HEK293T (cell line): ENCODE measurements around the gene SNRPA.

Experiments used
- CTCF ChIA-PET: fragments of 350-600 bp; formaldehyde crosslinking; extraction: SDS; loops from one replicate; lab custom pipeline; 2021; ENCODE audit warnings: antibody characterized with exemption, inconsistent platforms; lab: Yijun Ruan, JAX
- POLR2A ChIA-PET: fragments of 350-600 bp; formaldehyde crosslinking; extraction: SDS; loops from one replicate; lab custom pipeline; 2020; ENCODE audit warnings: antibody characterized with exemption, inconsistent platforms; lab: Yijun Ruan, JAX
- DNase-seq: peaks from one replicate; pipeline ENCODE4 v3.0.0; 2012; ENCODE audit warnings: mixed read lengths; ENCODE audit errors: extremely low spot score
- ARNT ChIP-seq: fragments of 450-650 bp; IDR thresholded peaks from 2 replicates; pipeline ENCODE4 v1.6.1; 2017; ENCODE audit warnings: mild to moderate bottlenecking
- BHLHE40 ChIP-seq: fragments of 450-650 bp; IDR thresholded peaks from 2 replicates; pipeline ENCODE4 v1.6.1; 2016; ENCODE audit warnings: mild to moderate bottlenecking, moderate library complexity, borderline replicate concordance
- CTBP1 ChIP-seq: fragments of 450-650 bp; IDR thresholded peaks from 2 replicates; pipeline ENCODE4 v1.6.1; 2016; ENCODE audit warnings: borderline replicate concordance
- ELF4 ChIP-seq: fragments of 450-650 bp; IDR thresholded peaks from 2 replicates; pipeline ENCODE4 v1.6.1; 2017; ENCODE audit warnings: antibody characterized with exemption
- FOXA1 ChIP-seq: fragments of 450-650 bp; IDR thresholded peaks from 2 replicates; pipeline ENCODE4 v1.6.1; 2016; ENCODE audit warnings: mild to moderate bottlenecking
- FOXK2 ChIP-seq: fragments of 450-650 bp; IDR thresholded peaks from 2 replicates; pipeline ENCODE4 v1.6.1; 2016; ENCODE audit warnings: mild to moderate bottlenecking
- FOXM1 ChIP-seq: fragments of 450-650 bp; IDR thresholded peaks from 2 replicates; pipeline ENCODE4 v1.6.1; 2017; ENCODE audit warnings: mild to moderate bottlenecking, borderline replicate concordance
- HDGF ChIP-seq: fragments of 450-650 bp; IDR thresholded peaks from 2 replicates; pipeline ENCODE4 v1.6.1; 2017; ENCODE audit warnings: antibody characterized with exemption, borderline replicate concordance
- L3MBTL2 ChIP-seq: fragments of 450-650 bp; conservative IDR thresholded peaks from 2 replicates; pipeline ENCODE4 v1.6.1; 2016; ENCODE audit warnings: mild to moderate bottlenecking
- LEF1 ChIP-seq: fragments of 450-650 bp; IDR thresholded peaks from 2 replicates; pipeline ENCODE4 v1.6.1; 2017; ENCODE audit warnings: mild to moderate bottlenecking, borderline replicate concordance
- NFRKB ChIP-seq: fragments of 450-650 bp; IDR thresholded peaks from 2 replicates; pipeline ENCODE4 v1.6.1; 2016; ENCODE audit warnings: mild to moderate bottlenecking, moderate library complexity
- PKNOX1 ChIP-seq: fragments of 450-650 bp; IDR thresholded peaks from 2 replicates; pipeline ENCODE4 v1.6.1; 2016
- SP1 ChIP-seq: fragments of 450-650 bp; IDR thresholded peaks from 2 replicates; pipeline ENCODE4 v1.6.1; 2017
- SUZ12 ChIP-seq: fragments of 450-650 bp; IDR thresholded peaks from 2 replicates; pipeline ENCODE4 v1.6.1; 2016; ENCODE audit warnings: mild to moderate bottlenecking
- TARDBP ChIP-seq: fragments of 450-650 bp; IDR thresholded peaks from 2 replicates; pipeline ENCODE4 v1.6.1; 2016
- ZNF384 ChIP-seq: fragments of 450-650 bp; IDR thresholded peaks from 2 replicates; pipeline ENCODE4 v1.6.1; 2016

The SNRPA gene

GRCh38 chr19:40756502-40757110, 5.6 kb downstream of the SNRPA start:
- no peak for DNase-seq
- ChIA-PET POLR2A (interaction anchor here (0.6 to 2.0 kb wide), 3 partner anchors 15 to 695 kb away, joined by 3 to 9 read pairs (median 4); partner anchors contain the start of gene RAB4B), CTCF (interaction anchor here (0.6 kb wide), 1 partner anchor 1908 kb away, joined by 6 read pairs; no protein-coding TSS in a partner anchor)
- TF ChIP-seq FOXM1, result no peak
- TF ChIP-seq FOXA1, result no peak
- no peak for TF ChIP-seq LEF1
- TF ChIP-seq HDGF, result no peak
- TF ChIP-seq NFRKB, result no peak
- TF ChIP-seq L3MBTL2, result no peak
- TF ChIP-seq ARNT, result no peak
- TF ChIP-seq BHLHE40, result no peak
- TF ChIP-seq ZNF384, result no peak
- TF ChIP-seq CTBP1, result no peak
- no peak for TF ChIP-seq FOXK2
- no peak for TF ChIP-seq SP1
- no peak for TF ChIP-seq PKNOX1
- no peak for TF ChIP-seq ELF4
- TF ChIP-seq SUZ12, result no peak
- no peak for TF ChIP-seq TARDBP

- POLR2A ChIA-PET, result interaction anchor here (2.0 kb wide), 1 partner anchor 19 kb away, joined by 9 read pairs; the partner anchor contains the start of gene RAB4B
- TF ChIP-seq HDGF (no peak), ARNT (no peak), ZNF384 (no peak), FOXM1 (no peak), L3MBTL2 (no peak), FOXA1 (no peak), FOXK2 (no peak), CTBP1 (no peak), PKNOX1 (no peak)
- CTCF ChIA-PET, result no interaction called here
- no peak for DNase-seq
These were observed 7.5 kb downstream of the SNRPA start for GRCh38 chr19:40758491-40758890.

DNA sequence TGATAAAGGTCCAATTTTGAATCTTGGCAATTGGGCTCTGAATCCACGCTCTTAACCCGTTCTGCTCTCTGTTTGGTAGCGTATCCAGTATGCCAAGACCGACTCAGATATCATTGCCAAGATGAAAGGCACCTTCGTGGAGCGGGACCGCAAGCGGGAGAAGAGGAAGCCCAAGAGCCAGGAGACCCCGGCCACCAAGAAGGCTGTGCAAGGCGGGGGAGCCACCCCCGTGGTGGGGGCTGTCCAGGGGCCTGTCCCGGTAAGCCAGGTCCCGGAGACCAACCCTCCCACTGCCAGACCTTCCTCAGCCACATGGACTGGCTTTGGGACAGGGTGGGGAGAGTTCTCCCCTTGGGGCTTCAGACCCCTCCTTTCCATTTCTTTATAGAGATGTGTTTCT, 8.3 kb downstream of the SNRPA start:
- ChIA-PET CTCF (no interaction called here), POLR2A (no interaction called here)

DNA sequence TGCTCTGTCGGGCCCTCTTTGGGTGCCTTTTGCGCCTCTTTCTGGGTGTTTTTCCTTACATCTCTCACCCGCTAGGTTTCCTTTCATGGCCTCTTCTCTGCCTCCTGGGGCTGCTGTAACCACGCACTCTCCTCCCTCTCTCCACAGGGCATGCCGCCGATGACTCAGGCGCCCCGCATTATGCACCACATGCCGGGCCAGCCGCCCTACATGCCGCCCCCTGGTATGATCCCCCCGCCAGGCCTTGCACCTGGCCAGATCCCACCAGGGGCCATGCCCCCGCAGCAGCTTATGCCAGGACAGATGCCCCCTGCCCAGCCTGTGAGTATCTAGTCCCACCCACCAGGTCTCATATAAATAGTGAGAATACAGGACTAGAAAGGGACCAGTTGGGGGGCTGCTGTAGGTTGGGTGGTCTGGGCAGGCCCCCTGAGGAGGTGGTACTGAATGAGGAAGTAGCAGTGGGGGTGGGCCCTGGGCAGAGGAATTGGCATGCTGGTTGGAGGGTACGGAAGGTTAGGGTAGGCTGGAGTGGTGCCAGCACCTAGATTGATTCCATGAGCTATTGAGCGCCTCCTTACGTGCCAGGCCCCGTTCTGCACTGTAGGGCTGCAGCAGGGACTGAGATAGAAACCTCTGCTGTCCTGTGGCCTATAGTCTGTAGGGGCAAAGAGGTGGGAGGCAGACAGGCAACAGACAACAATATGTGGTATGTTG, 11.9 kb downstream of the SNRPA start:
- TF ChIP-seq HDGF, result no peak
- TF ChIP-seq LEF1, result no peak
- TF ChIP-seq BHLHE40, result no peak
- TF ChIP-seq ZNF384, result no peak
- TF ChIP-seq ARNT, result no peak
- TF ChIP-seq ELF4, result no peak
- ChIA-PET POLR2A (interaction anchor here (1.1 kb wide), 1 partner anchor 13 kb away, joined by 3 read pairs; the partner anchor contains the start of gene ACTMAP), CTCF (no interaction called here)
- DNase-seq, result no peak

More for the DNA sequence above, 8.3 kb downstream of the SNRPA start:
- no peak for TF ChIP-seq PKNOX1
- no peak for TF ChIP-seq CTBP1
- no peak for TF ChIP-seq SUZ12
- no peak for DNase-seq

GRCh38 chr19:40763526-40763925, 12.5 kb downstream of the SNRPA start:
- CTCF ChIA-PET, result no interaction called here
- no peak for DNase-seq
- POLR2A ChIA-PET, result no interaction called here
- TF ChIP-seq FOXM1 (no peak), FOXK2 (no peak), BHLHE40 (no peak), TARDBP (no peak), ARNT (no peak), SUZ12 (no peak), ZNF384 (no peak), NFRKB (no peak), SP1 (no peak), PKNOX1 (no peak), L3MBTL2 (no peak), LEF1 (no peak), ELF4 (no peak), FOXA1 (no peak)

DNA sequence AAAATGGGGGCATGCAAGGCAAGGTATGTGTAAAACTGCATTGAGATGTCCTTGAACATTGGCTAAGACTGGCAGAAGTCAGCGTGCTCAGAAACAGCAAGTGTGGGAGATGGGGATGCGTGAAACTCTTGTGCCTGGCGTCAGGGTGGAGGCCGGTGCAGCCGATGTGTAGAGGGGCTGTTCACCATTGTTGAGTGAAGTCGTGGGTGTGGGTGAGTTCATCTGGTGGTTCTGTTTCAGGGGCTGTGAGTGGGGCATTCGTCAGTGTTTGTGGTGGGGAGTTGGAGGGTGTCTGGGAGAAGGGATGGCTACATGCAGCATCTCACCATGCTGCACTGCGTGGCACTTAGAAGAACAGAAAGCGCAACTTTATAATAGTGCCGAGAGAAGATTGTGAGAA, 13.0 kb downstream of the SNRPA start:
- TF ChIP-seq BHLHE40 (no peak), SUZ12 (no peak), FOXK2 (no peak), ZNF384 (no peak), L3MBTL2 (no peak), CTBP1 (no peak)
- ChIA-PET CTCF (no interaction called here), POLR2A (no interaction called here)
- no peak for DNase-seq
